OCI-M1 (cell line): Measurements from ENCODE around the gene FUZ.

Source experiments
- DNase-seq: peaks from one replicate; lab custom pipeline; 2025; lab: John Stamatoyannopoulos, UW

FUZ gene, protein sequence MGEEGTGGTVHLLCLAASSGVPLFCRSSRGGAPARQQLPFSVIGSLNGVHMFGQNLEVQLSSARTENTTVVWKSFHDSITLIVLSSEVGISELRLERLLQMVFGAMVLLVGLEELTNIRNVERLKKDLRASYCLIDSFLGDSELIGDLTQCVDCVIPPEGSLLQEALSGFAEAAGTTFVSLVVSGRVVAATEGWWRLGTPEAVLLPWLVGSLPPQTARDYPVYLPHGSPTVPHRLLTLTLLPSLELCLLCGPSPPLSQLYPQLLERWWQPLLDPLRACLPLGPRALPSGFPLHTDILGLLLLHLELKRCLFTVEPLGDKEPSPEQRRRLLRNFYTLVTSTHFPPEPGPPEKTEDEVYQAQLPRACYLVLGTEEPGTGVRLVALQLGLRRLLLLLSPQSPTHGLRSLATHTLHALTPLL

DNA sequence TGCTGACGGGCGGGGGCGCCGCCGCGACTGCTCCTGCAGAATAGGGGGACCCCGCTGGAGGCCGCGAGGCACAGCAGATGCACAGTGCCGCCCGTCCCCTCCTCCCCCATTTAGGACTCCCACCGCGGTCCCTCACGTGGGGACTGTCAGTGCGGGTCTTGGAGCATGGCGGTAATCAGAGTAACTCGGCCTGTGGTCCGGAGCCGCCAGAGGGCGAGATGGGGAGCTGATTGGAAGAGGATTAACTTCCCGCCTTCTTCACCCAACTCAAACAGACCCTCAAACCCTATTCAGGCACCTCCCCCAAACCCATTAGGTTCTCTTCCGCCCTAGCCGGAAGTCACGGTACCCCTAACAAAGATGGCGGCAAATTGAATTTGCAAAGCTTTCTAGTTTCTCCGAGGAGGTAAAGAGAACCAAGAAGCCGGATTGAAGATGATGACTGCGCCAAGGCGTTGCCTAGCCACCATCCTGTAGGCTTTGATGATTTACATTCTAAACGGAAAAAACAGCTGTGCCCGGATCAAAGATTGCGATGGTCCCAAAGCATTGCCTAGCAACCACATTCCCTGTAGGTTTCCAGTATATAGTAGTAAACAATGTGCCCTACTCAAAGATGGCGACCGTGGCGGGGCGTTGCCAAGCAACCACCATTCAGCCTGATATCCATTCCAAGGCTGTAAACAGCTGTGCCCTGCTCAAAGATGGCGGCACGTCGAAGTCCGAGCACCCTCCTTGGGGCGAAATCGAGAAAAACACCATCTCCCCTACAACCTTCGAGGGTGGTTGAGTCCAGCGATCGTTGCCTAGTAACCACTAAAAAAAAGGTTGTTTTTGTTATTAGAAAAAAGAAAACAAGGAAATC lies at the start of gene FUZ:
Gene FUZ (minus strand): TSS at position 296 of the 865 bp plus-strand sequence. CDS start 186 bp downstream, at position 110.
- DNase-seq = peak; percentile 99

DNA sequence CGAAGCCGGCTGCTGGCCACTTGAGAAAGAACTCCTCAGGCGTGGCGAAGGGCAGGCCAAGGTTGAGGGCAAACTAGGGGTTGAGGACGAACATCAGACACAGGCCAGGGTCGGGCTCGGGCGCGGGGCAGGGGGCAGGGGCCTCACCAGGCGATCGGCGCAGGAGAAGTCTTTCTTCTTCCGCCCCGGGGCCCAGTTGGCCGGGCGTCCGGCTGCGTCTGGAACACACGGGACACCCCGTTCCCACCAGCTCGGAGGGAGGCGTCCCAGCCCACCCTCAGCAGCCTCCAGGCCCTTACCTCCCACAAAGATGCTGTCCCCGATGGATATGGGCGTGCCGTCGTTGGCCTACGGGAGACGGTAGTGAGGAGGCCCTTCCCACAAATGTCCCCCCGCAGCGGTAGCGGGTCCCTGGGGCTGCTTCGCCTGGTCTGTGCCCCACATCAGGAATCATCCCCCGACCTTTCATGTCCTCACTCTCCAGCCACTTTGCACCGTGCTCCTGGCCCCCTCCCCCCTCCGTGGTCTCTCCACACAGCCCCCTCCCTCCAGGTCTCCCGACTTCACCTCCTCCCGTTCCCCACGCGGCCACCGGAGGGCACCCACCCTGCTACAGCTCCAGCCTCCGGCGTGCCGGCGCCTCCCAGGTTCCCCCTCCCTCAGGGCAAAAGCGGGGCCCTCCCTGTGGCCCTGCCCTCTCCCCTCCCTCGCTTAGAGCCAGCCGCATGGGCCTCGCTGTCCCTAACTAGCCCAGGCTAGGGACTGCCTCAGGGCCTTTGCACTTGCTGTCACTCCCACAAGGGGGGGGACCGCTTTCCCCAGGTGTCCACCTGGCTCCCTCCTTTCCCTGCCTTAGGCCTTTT lies 49.5 kb upstream of the FUZ start:
- DNase-seq = peak; percentile 23

DNA sequence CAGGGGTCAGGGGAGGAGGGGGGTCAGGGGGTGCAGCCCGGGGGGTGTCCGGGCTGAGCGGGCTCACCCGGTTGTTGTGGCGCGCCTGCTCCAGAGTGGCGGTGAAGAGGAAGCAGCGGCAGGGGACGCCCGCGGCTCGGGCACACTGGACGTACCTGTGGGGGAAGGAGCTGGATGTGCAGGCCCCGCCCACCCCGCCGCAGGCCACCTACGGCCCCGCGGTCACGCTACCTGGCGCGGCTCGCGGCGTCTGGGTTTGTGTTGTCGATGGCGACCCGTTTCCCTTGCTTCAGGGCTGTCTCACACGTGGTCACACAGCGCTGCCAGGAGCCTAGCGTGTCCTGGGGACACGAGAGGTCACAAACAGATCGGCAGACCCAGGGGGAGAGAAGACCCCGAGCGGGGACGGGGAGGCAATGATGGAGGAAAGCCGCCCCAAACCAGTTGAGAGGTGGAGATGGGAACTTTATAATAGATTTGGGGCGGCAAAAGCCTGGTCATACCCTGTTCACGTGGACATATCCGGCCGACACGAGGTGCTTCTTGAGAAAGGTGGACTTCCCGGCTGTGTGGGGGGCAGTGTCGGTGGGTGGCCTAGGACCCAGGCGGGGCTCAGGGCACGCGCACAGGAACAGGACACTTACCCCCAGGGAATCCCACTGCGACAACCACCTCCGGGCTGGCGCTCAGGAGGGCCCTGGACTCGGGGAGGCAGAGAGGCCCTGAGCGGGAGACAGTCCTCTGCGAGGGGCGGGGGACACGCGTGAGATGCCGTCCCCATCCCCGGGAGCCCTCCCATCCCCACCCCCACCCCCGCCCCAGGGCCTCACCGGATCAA lies 48.7 kb upstream of the FUZ start:
- no peak for DNase-seq

DNA sequence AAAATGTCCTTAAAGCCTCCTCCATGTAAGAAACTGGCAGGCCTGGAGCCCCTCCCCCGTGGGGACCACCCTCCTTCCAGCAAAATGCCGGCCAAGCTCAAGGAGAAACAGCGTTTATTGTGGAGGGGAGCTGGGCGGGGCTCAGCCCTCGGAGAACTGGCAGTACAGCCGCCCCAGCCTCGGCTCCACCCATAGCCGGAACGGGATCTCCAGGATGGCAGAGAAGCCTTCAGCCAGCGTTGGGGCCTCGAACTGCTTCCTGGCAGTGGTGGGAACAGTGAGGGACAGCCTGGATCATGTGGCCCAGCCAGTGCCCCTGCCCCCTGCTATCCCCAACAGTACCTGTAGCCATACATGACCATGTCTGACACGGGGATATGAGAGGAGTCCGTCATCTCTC lies 48.0 kb upstream of the FUZ start:
- no peak for DNase-seq

DNA sequence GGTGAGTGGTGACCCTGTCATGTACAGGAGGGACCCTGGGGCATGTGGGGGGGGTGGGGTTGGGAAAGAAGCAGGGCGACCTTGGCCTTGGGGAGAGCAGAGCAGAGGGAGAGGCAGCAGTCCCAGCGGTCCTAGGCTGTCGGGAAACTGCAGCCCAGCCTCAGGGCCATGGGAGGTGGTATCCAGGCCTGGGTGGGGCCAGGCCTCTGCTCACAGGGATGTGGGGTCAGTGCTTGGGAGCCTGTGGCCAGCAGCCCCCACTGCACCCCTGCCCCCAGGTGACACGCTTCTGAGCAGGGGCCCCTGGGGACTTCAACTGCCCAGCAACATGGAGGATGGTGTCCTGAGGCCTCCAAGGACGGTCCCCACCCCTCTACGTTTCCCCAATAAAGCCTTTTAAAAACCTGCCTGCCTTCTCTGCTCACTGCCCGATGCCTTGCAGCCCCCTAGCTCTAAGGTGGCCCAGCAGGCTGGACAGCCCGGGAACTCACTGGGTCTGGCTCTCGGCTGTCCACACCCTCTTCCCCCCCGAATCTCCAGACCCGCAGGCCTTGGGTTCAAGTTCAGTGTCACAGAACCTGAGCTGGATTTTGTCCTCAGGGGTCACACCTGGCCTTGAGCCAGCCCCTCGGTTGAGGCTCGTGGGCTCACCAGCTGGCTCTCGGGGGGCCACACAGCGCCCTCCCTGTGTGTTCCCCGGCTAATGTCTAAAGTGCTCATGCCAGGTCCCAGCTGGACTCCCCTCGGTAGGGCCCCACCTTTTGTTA lies 47.4 kb upstream of the FUZ start:
- DNase-seq = no peak

DNA sequence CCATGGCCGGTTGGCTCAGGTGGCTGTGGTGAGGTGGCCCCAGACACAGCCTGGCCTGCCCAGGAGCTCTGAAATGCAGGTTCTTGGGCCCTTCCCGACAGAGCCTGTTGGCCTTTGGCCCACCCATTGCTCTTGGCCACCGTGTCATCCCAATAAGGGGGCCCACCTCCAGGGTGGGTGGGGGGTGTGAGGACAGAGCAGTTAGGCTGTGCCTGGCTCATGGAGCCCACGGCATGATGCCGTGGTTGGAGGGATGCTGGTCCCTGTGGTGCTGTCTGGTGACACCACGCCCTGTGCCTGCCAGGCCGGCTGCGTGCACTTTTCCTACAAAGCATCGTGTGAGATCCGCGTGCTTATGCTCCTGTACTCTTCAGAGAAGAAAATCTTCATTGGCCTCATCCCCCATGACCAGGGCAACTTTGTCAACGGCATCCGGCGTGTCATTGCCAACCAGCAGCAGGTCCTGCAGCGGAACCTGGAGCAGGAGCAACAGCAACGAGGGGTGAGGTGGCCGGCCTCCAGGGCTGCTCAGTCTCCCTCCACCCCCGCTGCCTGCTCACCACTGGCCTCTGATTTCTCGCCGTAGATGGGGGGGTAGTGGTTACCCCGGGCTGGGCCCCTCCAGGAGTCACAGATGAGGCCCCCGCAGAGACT lies 46.7 kb upstream of the FUZ start:
- DNase-seq = no peak

DNA sequence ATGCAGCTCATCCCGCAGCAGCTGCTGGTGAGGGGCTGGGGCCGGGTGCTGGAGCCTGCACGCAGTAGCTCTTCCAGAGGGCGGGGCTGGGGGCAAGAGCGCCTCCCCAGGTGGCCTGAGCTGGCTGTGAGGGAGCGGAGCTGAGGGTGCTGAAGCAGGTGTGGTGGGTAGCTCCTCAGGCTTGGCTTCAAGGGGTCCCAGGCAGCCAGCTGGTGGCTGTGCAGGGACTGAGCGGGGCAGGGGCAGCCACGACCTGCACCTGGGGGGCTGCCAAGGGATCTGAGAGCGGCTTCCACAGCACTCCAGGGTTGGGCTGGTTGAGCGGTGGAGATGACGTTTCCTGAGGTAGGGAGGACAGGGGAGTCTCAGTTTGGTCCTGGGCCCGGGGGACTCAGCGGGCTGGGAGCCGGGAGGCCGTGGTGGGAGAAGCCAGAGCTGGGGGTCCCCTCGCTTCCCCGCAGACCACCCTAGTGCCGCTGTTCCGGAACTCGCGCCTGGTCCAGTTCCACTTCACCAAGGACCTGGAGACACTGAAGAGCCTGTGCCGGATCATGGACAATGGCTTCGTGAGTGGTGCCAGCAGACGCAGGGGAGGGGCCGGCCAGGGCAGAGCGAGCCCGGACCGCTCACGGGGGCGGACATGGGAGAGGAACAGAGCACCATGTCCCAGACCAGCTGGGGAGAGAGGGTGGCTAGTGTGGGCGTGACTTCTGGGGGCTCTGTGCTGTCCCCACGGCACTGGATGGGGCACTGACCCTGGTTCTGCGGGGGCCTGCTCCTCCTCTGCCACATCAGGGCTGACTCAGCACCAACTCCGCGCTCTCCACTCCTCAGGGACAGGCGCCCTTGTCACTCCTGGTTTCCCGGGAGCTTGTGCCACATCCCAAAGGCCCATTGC lies 45.2 kb upstream of the FUZ start:
- DNase-seq = no peak

DNA sequence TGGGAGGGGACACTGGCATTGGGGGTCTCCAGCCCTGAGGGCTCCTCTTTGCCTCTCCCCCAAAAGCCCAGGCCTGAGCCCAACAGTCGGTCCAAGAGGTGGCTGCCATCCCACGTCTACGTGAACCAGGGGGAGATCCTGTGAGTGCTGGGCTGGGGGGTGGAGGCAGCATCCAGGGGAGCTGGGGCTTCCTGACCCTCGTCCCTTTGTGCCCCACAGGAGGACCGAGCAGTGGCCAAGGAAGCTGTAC lies 44.7 kb upstream of the FUZ start:
- no peak for DNase-seq

DNA sequence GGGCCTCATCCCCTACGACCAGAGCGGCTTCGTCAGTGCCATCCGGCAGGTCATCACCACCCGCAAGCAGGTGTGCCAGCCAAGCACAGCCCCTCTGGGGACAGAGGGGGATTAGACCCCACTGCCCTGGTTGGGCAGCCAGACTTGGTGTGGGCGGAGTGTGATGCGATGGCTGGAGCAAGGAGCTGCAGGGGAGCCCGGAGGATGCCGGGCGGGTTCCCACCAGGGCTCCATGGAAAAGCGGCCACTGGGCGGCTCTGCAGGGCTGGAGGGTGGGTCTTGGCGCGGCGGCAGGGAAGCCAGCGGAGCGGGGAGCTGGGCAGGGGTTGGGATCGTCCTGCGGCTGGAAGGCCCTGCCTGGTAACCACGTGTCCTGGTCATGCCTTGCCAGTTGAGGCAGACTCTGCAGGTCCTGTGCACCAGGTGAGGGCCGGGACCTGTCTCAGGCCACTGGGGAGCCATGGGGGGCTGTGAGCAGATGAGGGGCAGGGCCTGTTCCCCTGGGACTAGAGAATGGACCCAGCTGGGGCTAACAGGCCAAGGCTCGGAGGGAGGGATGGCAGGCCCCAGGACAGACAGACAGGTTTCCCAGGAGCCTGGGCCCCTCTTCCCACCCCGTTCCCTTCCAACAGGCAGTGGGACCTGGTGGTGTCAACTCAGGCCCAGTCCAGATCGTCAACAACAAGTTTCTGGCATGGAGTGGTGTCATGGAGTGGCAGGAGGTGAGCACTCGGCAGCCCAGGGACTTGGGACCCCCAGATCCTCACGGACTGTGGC lies 44.2 kb upstream of the FUZ start:
- DNase-seq = no peak

DNA sequence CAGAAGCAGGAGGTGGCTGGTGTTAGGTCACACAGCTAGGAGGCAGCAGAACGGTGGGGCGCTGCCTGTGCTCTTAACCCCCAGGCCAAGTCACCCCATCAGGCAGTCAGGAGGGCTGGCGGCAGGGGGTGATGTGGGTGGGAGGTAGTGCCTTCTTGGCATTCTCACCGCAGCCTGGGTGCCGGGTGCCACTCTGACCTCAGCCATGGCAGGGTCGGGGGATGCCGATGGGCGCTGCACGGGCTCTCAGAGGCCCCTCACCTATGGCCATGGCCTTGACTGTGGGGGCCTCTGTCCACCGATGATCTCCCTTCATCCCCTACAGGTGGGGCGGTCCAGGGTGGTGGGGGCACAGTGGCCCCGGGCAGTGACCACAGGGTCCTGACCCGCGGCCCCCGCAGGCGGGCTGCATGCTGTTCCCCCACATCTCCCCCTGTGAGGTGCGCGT lies 43.5 kb upstream of the FUZ start:
- DNase-seq = no peak

DNA sequence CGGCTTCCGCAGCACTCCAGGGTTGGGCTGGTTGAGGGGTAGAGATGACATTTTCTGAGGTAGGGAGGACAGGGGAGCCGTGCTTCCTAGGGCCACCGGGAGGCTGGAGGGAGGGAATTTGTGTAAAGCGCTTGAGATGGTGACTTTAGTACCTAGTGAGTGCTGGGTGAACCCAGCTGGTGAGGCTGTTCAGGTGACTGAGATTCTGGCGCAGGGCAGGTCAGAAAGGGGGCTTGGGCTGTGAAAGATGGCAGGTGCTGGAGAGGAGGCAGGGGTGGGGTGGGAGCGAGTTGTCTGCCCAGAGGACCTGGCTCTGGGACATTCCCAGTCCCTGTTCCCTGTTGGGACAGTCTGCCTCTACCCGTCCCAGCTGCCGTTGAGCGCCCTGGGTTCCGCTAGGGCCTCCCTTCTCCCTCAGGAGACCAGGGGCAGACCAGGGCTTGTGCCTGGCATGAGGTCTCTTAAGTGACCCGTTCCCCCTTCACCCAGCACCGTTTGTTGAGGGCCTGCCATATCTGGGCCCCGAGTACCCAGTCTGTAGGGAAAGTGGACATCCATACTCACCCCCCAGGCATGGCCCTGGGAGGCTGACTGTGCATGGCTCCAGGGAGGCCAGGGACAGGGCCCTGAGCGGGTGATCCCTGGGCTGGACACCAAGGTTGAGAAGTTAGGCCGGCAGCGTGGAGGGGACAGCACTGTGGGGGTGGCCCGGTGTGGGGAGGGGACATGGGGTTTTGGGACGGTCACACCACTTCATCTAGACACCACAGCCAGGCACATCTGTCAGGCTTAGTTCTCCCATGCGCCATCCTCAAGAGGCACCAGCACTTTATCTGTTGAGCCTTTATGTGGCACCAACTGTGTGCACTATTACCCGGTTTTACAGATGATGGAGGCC lies 42.8 kb upstream of the FUZ start:
- no peak for DNase-seq

DNA sequence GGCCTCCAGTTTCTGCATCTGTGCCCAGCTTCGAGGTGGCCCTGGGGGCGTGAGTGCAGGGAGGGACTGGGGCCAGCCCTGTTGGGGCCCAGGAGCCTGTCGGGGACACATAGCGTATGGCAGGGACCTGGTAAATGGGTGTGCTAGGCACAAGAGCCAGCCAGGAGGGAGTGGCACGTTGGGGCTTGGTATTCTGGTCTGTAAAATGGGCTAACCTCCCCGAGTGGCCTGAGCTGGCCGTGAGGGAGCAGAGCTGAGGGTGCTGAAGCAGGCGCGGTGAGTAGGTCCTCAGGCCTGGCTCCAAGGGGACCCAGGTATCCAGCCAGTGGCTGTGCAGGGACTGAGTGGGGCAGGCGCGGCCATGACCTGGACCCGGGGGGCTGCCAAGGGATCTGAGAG lies 42.2 kb upstream of the FUZ start:
- DNase-seq = no peak

DNA sequence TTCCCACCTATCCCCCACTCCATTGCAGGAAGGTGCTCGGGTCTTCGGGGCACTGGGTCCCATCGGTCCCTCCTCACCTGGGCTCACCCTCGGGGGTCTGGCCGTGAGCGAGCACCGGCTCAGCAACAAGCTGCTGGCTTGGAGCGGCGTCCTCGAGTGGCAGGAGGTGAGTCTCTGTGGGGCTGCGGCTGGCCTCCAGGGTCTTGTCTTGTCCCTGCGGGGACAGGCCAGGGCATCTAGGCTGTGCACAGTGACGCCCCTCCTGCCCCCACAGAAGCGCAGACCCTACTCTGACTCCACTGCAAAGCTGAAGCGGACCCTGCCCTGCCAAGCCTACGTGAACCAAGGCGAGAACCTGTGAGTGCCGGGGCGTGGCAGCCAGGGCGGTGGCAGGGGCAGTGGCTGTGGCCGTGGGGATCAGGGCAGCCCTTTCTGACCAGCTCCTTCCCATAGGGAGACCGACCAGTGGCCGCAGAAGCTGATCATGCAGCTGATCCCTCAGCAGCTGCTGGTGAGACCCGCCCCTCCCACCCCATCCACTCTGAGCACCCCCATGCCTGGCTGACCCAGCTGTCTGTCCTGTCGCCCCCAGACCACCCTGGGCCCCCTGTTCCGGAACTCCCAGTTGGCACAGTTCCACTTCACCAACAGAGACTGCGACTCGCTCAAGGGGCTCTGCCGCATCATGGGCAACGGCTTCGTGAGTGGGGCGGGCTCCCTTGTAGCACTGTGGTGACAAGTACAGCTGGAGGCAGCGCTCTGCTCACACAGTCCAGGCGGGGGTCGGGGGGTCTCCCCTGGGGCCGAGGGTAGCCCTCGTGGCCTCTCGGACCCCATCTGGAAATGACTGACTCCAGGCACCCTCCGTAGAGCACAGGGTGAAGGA lies 41.5 kb upstream of the FUZ start:
- DNase-seq = no peak

DNA sequence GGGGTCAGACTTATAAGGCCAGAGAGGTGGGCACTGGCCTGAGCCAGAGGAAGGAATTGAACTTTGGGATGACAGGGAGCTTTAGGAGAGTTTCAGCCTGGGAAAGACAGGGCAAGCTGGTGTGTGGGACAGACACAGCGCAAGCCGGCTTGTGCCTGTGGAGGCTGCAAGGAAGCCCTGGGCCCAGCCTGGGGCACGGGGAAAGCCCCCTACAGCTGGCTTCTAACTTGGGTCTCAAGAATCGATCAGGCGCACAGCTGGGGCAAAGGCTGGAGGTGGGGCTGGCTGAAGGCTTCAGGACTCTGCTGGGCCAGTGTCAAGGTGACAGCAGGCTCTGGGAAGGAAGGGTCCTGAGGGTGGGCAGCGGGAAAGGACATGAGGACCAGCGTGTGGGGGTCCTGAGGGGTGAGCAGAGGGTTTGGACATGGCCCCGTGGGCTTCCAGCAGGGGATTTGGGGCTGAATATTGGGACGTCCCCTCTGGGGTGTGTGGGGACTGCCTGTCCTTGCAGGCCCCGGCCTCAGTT lies 40.8 kb upstream of the FUZ start:
- no peak for DNase-seq

DNA sequence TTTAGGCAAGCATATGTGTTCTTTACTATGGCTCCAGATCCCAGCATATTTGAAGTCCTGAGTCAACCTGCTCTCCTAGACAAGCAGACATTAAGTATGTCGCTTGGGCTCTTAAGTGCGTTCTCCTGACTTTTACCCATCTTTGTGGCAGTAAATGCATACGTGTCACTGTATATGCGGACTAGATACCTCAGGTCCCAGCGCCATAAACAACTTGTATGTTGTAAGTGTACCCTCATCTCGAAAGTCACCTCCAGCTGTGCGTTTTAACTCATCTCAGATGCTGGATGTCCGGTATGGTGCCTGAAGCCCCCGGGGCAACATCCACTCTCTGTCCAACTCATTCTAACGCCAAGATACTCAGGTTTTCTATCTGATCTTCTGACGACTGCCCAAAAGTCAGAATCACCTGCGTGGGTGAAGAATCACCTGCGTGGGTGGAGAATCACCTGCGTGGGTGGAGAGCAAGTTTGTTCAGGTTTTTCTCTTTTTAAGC lies 39.6 kb upstream of the FUZ start:
- no peak for DNase-seq
